HEK293 (cell line): ENCODE data around the gene WWOX.

Source experiments
- GFI1B ChIP-seq: fragments of 450-650 bp; formaldehyde crosslinking; IDR thresholded peaks from 2 replicates; pipeline ENCODE4 v1.5.1; 2016; ENCODE audit warnings: missing biosample characterization, missing genetic modification characterization
- MEIS1 ChIP-seq: sonication (generic); formaldehyde crosslinking; IDR thresholded peaks from 2 replicates; pipeline ENCODE4 v1.8.1; 2022; ENCODE audit warnings: missing genetic modification reagents, mild to moderate bottlenecking, borderline replicate concordance
- MZF1 ChIP-seq: fragments of 450-650 bp; formaldehyde crosslinking; IDR thresholded peaks from 2 replicates; pipeline ENCODE4 v1.5.1; 2017; ENCODE audit warnings: missing biosample characterization, missing genetic modification characterization, borderline replicate concordance
- OVOL3 ChIP-seq: fragments of 450-650 bp; formaldehyde crosslinking; IDR thresholded peaks from 2 replicates; pipeline ENCODE4 v1.5.1; 2016; ENCODE audit warnings: missing biosample characterization, missing genetic modification characterization
- SCRT1 ChIP-seq: fragments of 450-650 bp; formaldehyde crosslinking; IDR thresholded peaks from 2 replicates; pipeline ENCODE4 v1.5.1; 2016; ENCODE audit warnings: missing biosample characterization, missing genetic modification characterization, borderline replicate concordance
- YY1 ChIP-seq: fragments of 450-650 bp; formaldehyde crosslinking; IDR thresholded peaks from 2 replicates; pipeline ENCODE4 v1.5.1; 2018; ENCODE audit warnings: missing biosample characterization, missing genetic modification characterization
- ZBTB20 ChIP-seq: fragments of 450-650 bp; formaldehyde crosslinking; IDR thresholded peaks from 2 replicates; pipeline ENCODE4 v1.5.1; 2016; ENCODE audit warnings: missing biosample characterization, missing genetic modification characterization
- ZBTB7A ChIP-seq: fragments of 450-650 bp; formaldehyde crosslinking; IDR thresholded peaks from 2 replicates; pipeline ENCODE4 v1.5.1; 2016; ENCODE audit warnings: low read depth, missing biosample characterization, missing genetic modification characterization
- ZIC2 ChIP-seq: fragments of 450-650 bp; formaldehyde crosslinking; IDR thresholded peaks from 2 replicates; pipeline ENCODE4 v1.5.1; 2016; ENCODE audit warnings: missing biosample characterization, missing genetic modification characterization
- ZNF211 ChIP-seq: fragments of 450-650 bp; formaldehyde crosslinking; IDR thresholded peaks from 2 replicates; pipeline ENCODE4 v1.5.1; 2016; ENCODE audit warnings: low read depth, missing biosample characterization, missing genetic modification characterization
- ZNF394 ChIP-seq: fragments of 450-650 bp; formaldehyde crosslinking; IDR thresholded peaks from 2 replicates; pipeline ENCODE4 v1.5.1; 2016; ENCODE audit warnings: missing biosample characterization, missing genetic modification characterization, mild to moderate bottlenecking, moderate library complexity, borderline replicate concordance
- ZNF423 ChIP-seq: fragments of 450-650 bp; formaldehyde crosslinking; IDR thresholded peaks from 2 replicates; pipeline ENCODE4 v1.5.1; 2016; ENCODE audit warnings: missing biosample characterization, missing genetic modification characterization
- ZNF426 ChIP-seq: fragments of 450-650 bp; formaldehyde crosslinking; IDR thresholded peaks from 2 replicates; pipeline ENCODE4 v1.5.1; 2017; ENCODE audit warnings: missing biosample characterization, missing genetic modification characterization, mild to moderate bottlenecking, inconsistent platforms, moderate library complexity
- ZNF558 ChIP-seq: fragments of 450-650 bp; formaldehyde crosslinking; IDR thresholded peaks from 2 replicates; pipeline ENCODE4 v1.5.1; 2016; ENCODE audit warnings: missing biosample characterization, missing genetic modification characterization
- ZNF610 ChIP-seq: fragments of 450-650 bp; formaldehyde crosslinking; IDR thresholded peaks from 2 replicates; pipeline ENCODE4 v1.5.1; 2016; ENCODE audit warnings: missing biosample characterization, missing genetic modification characterization, borderline replicate concordance
- ZNF654 ChIP-seq: fragments of 450-650 bp; formaldehyde crosslinking; IDR thresholded peaks from 2 replicates; pipeline ENCODE4 v1.5.1; 2016; ENCODE audit warnings: low read depth, missing biosample characterization, missing genetic modification characterization
- ZSCAN30 ChIP-seq: fragments of 450-650 bp; IDR thresholded peaks from 2 replicates; pipeline ENCODE4 v1.5.1; 2018; ENCODE audit warnings: missing biosample characterization, mild to moderate bottlenecking, missing genetic modification characterization, moderate library complexity
- TF ChIP-seq, protein P1 (sequence below): fragments of 450-650 bp; formaldehyde crosslinking; IDR thresholded peaks from 2 replicates; pipeline ENCODE4 v1.5.1; 2016; ENCODE audit warnings: missing biosample characterization, missing genetic modification characterization, low read depth
- TF ChIP-seq, protein P2 (sequence below): fragments of 450-650 bp; formaldehyde crosslinking; IDR thresholded peaks from 2 replicates; pipeline ENCODE4 v1.5.1; 2016; ENCODE audit warnings: missing biosample characterization, missing genetic modification characterization
- TF ChIP-seq, protein P3 (sequence below): fragments of 450-650 bp; formaldehyde crosslinking; IDR thresholded peaks from 2 replicates; pipeline ENCODE4 v1.5.1; 2016; ENCODE audit warnings: missing biosample characterization, missing genetic modification characterization, low read depth
- TF ChIP-seq, protein P4 (sequence below): fragments of 450-650 bp; formaldehyde crosslinking; IDR thresholded peaks from 2 replicates; pipeline ENCODE4 v1.5.1; 2016; ENCODE audit warnings: missing biosample characterization, missing genetic modification characterization
- TF ChIP-seq, protein P5 (sequence below): fragments of 450-650 bp; formaldehyde crosslinking; IDR thresholded peaks from 2 replicates; pipeline ENCODE4 v1.5.1; 2017; ENCODE audit warnings: missing biosample characterization, missing genetic modification characterization
- TF ChIP-seq, protein P6 (sequence below): fragments of 450-650 bp; formaldehyde crosslinking; IDR thresholded peaks from 2 replicates; pipeline ENCODE4 v1.5.1; 2017; ENCODE audit warnings: missing biosample characterization, missing genetic modification characterization
- TF ChIP-seq, protein P7 (sequence below): fragments of 450-650 bp; formaldehyde crosslinking; IDR thresholded peaks from 2 replicates; pipeline ENCODE4 v1.5.1; 2016; ENCODE audit warnings: missing biosample characterization, missing genetic modification characterization
- TF ChIP-seq, protein P8 (sequence below): fragments of 450-650 bp; formaldehyde crosslinking; IDR thresholded peaks from 2 replicates; pipeline ENCODE4 v1.5.1; 2016; ENCODE audit warnings: missing biosample characterization, missing genetic modification characterization
- TF ChIP-seq, protein P9 (sequence below): IDR thresholded peaks from 2 replicates; pipeline ENCODE4 v1.6.1; 2011; ENCODE audit warnings: mild to moderate bottlenecking, low read depth, low read length, borderline replicate concordance

WWOX gene

DNA sequence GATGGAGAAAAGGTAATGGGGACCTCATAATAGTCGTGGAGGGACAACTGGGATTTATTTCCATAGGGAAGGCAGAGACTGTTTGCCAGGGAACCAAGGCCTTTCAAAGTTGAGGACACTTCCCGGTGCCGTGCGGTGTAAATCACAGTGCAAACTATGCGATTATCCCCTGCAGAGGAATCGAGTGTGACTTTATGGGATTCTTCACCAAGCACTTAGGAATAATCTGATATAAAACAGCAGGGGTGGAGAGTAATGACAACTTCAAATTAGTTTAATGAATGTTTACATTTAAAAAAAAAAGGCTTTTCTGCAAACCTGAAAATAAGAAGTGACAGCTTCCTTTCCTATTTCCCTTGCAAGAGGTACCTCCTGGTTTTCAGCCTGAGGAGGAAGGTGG, 962.9 kb downstream of the WWOX start (continued):
- TF ChIP-seq, protein P1, sequence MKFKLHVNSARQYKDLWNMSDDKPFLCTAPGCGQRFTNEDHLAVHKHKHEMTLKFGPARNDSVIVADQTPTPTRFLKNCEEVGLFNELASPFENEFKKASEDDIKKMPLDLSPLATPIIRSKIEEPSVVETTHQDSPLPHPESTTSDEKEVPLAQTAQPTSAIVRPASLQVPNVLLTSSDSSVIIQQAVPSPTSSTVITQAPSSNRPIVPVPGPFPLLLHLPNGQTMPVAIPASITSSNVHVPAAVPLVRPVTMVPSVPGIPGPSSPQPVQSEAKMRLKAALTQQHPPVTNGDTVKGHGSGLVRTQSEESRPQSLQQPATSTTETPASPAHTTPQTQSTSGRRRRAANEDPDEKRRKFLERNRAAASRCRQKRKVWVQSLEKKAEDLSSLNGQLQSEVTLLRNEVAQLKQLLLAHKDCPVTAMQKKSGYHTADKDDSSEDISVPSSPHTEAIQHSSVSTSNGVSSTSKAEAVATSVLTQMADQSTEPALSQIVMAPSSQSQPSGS (tag by site-specific recombination): no peak
- TF ChIP-seq ZNF610 (tag by site-specific recombination) (no peak), ZNF211 (tag by site-specific recombination) (no peak), MZF1 (tag by site-specific recombination) (peak; percentile 47; the same call in 1 of the 2 replicates), OVOL3 (0 out of 2 replicates have a peak, but pooled peaks have one; percentile 30), ZNF423 (no peak), ZNF654 (tag by site-specific recombination) (no peak), MEIS1 (CRISPR knock-in tag) (no peak), ZBTB7A (no peak), GFI1B (peak; percentile 90), ZNF558 (tag by site-specific recombination) (no peak), ZBTB20 (tag by site-specific recombination) (no peak), ZNF394 (no peak), ZIC2 (tag by site-specific recombination) (peak; percentile 73), YY1 (no peak; the same call in 1 of the 2 replicates), ZSCAN30 (peak; percentile 44; the same call in 1 of the 2 replicates), ZNF426 (tag by site-specific recombination) (no peak), SCRT1 (no peak)
- TF ChIP-seq, protein P2, sequence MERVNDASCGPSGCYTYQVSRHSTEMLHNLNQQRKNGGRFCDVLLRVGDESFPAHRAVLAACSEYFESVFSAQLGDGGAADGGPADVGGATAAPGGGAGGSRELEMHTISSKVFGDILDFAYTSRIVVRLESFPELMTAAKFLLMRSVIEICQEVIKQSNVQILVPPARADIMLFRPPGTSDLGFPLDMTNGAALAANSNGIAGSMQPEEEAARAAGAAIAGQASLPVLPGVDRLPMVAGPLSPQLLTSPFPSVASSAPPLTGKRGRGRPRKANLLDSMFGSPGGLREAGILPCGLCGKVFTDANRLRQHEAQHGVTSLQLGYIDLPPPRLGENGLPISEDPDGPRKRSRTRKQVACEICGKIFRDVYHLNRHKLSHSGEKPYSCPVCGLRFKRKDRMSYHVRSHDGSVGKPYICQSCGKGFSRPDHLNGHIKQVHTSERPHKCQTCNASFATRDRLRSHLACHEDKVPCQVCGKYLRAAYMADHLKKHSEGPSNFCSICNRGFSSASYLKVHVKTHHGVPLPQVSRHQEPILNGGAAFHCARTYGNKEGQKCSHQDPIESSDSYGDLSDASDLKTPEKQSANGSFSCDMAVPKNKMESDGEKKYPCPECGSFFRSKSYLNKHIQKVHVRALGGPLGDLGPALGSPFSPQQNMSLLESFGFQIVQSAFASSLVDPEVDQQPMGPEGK (tag by site-specific recombination): no peak
- TF ChIP-seq, protein P3, sequence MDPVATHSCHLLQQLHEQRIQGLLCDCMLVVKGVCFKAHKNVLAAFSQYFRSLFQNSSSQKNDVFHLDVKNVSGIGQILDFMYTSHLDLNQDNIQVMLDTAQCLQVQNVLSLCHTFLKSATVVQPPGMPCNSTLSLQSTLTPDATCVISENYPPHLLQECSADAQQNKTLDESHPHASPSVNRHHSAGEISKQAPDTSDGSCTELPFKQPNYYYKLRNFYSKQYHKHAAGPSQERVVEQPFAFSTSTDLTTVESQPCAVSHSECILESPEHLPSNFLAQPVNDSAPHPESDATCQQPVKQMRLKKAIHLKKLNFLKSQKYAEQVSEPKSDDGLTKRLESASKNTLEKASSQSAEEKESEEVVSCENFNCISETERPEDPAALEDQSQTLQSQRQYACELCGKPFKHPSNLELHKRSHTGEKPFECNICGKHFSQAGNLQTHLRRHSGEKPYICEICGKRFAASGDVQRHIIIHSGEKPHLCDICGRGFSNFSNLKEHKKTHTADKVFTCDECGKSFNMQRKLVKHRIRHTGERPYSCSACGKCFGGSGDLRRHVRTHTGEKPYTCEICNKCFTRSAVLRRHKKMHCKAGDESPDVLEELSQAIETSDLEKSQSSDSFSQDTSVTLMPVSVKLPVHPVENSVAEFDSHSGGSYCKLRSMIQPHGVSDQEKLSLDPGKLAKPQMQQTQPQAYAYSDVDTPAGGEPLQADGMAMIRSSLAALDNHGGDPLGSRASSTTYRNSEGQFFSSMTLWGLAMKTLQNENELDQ (tag by site-specific recombination): no peak
- TF ChIP-seq, protein P4, sequence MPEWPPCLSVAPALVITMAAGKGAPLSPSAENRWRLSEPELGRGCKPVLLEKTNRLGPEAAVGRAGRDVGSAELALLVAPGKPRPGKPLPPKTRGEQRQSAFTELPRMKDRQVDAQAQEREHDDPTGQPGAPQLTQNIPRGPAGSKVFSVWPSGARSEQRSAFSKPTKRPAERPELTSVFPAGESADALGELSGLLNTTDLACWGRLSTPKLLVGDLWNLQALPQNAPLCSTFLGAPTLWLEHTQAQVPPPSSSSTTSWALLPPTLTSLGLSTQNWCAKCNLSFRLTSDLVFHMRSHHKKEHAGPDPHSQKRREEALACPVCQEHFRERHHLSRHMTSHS (tag by site-specific recombination): peak; percentile 35; the same call in 1 of the 2 replicates
- TF ChIP-seq, protein P5, sequence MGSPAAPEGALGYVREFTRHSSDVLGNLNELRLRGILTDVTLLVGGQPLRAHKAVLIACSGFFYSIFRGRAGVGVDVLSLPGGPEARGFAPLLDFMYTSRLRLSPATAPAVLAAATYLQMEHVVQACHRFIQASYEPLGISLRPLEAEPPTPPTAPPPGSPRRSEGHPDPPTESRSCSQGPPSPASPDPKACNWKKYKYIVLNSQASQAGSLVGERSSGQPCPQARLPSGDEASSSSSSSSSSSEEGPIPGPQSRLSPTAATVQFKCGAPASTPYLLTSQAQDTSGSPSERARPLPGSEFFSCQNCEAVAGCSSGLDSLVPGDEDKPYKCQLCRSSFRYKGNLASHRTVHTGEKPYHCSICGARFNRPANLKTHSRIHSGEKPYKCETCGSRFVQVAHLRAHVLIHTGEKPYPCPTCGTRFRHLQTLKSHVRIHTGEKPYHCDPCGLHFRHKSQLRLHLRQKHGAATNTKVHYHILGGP: peak; percentile 52; the same call in 1 of the 2 replicates
- TF ChIP-seq, protein P6, sequence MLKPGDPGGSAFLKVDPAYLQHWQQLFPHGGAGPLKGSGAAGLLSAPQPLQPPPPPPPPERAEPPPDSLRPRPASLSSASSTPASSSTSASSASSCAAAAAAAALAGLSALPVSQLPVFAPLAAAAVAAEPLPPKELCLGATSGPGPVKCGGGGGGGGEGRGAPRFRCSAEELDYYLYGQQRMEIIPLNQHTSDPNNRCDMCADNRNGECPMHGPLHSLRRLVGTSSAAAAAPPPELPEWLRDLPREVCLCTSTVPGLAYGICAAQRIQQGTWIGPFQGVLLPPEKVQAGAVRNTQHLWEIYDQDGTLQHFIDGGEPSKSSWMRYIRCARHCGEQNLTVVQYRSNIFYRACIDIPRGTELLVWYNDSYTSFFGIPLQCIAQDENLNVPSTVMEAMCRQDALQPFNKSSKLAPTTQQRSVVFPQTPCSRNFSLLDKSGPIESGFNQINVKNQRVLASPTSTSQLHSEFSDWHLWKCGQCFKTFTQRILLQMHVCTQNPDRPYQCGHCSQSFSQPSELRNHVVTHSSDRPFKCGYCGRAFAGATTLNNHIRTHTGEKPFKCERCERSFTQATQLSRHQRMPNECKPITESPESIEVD (tag by site-specific recombination): peak; percentile 94
- TF ChIP-seq, protein P7, sequence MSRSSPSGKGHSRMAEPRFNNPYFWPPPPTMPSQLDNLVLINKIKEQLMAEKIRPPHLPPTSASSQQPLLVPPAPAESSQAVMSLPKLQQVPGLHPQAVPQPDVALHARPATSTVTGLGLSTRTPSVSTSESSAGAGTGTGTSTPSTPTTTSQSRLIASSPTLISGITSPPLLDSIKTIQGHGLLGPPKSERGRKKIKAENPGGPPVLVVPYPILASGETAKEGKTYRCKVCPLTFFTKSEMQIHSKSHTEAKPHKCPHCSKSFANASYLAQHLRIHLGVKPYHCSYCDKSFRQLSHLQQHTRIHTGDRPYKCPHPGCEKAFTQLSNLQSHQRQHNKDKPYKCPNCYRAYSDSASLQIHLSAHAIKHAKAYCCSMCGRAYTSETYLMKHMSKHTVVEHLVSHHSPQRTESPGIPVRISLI: no peak
- TF ChIP-seq, protein P8, sequence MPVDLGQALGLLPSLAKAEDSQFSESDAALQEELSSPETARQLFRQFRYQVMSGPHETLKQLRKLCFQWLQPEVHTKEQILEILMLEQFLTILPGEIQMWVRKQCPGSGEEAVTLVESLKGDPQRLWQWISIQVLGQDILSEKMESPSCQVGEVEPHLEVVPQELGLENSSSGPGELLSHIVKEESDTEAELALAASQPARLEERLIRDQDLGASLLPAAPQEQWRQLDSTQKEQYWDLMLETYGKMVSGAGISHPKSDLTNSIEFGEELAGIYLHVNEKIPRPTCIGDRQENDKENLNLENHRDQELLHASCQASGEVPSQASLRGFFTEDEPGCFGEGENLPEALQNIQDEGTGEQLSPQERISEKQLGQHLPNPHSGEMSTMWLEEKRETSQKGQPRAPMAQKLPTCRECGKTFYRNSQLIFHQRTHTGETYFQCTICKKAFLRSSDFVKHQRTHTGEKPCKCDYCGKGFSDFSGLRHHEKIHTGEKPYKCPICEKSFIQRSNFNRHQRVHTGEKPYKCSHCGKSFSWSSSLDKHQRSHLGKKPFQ (tag by site-specific recombination): peak; percentile 81
- TF ChIP-seq, protein P9, sequence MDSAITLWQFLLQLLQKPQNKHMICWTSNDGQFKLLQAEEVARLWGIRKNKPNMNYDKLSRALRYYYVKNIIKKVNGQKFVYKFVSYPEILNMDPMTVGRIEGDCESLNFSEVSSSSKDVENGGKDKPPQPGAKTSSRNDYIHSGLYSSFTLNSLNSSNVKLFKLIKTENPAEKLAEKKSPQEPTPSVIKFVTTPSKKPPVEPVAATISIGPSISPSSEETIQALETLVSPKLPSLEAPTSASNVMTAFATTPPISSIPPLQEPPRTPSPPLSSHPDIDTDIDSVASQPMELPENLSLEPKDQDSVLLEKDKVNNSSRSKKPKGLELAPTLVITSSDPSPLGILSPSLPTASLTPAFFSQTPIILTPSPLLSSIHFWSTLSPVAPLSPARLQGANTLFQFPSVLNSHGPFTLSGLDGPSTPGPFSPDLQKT: no peak
